ENCODE data around the gene PRR20B. TPM values are rescaled to one million over a fixed set of nuclear protein-coding genes. Genes with fewer than 3 reads are reported as not detected.

The PRR20B gene
- total and polyA plus RNA-seq, 4 donors = not detected

- no peaks in the 10 kb centered on the region for H3K9me3 ChIP-seq (ENCODE audit: control insufficient read depth in 4 of 4, low read length in 3 of 4)
- no peaks in the 10 kb centered on the region for H3K27me3 ChIP-seq (ENCODE audit: control insufficient read depth in 4 of 4, insufficient read depth in 4 of 4, low read length in 3 of 4)
- 35% methylated on average over 1 of the region's 1 CpG for WGBS
- H3K4me3 ChIP-seq (ENCODE audit: low read depth in 1 of 3, low read length in 3 of 3) = no peak overlapping the region
- TF ChIP-seq GABPA (IDR thresholded peaks at IDR 0.05 in 1 of 2, conservative IDR thresholded peaks at IDR 0.05 in 1 of 2) = no peak
- TF ChIP-seq ZBTB33 (IDR thresholded peaks at IDR 0.05) = no peak
- TF ChIP-seq HNF4A (conservative IDR thresholded peaks at IDR 0.05) = peak in 1 of 2 donors; percentile 64
- TF ChIP-seq FOXA2 (IDR thresholded peaks at IDR 0.05) = peak; percentile 20
- no peaks in the 10 kb centered on the region for H3K36me3 ChIP-seq (ENCODE audit: control insufficient read depth in 4 of 4, insufficient read depth in 3 of 4, low read depth in 1 of 4, low read length in 3 of 4)
- no peaks in the 10 kb centered on the region for H3K4me1 ChIP-seq (ENCODE audit: control insufficient read depth in 4 of 4, insufficient read depth in 4 of 4, low read length in 3 of 4)
- no peak overlapping the region for H3K27ac ChIP-seq (ENCODE audit: low read depth in 1 of 2, low read length in 2 of 2)
- no peak overlapping the region for H3K9ac ChIP-seq (ENCODE audit: low read depth in 1 of 2, low read length in 2 of 2)
- no peak for DNase-seq (ENCODE audit: low spot score)
These were observed 44.4 kb downstream of the PRR20B start for GRCh38 chr13:57191667-57192066.

Small RNAs within 50 kb of the gene (small RNA-seq; reads per million reads assigned to genes)
- gene PRR20FP = not detected

Other genes with a start within 250 kb of the PRR20B start
- not detected for gene PRR20A, start 6.6 kb upstream of the PRR20B start, total RNA-seq
- gene PRR20A, start 6.6 kb upstream of the PRR20B start, polyA plus RNA-seq = not detected
- not detected for gene PRR20C, start 6.6 kb downstream of the PRR20B start, total RNA-seq
- not detected for gene PRR20C, start 6.6 kb downstream of the PRR20B start, polyA plus RNA-seq
- gene PRR20D, start 13.1 kb downstream of the PRR20B start, total RNA-seq = not detected
- not detected for gene PRR20D, start 13.1 kb downstream of the PRR20B start, polyA plus RNA-seq
- gene PRR20E, start 19.7 kb downstream of the PRR20B start, total RNA-seq = not detected
- gene PRR20E, start 19.7 kb downstream of the PRR20B start, polyA plus RNA-seq = not detected

Data from liver (tissue), 10 donors.